Activated CD8-positive, alpha-beta memory T cell treated with anti-CD3 and anti-CD28 coated beads for 4 hours (primary cell): Measurements from ENCODE around the gene CERS2.
A peak's percentile ranks its signal among the peaks of the same experiment; 100 is the strongest.
"Not testable (repeated sequence)": the region's sequence is repeated elsewhere in the genome, so short reads cannot be mapped to it uniquely, and the experiment has no call there.

Source experiments
- DNase-seq, 2 donors: peaks; one replicate each; pipeline ENCODE4 v3.0.0-alpha.2; 2020; ENCODE audit warnings: low read depth in 2 of 2

CERS2 gene

GRCh38 chr1:150970808-150971582 is 3.6 kb downstream of the CERS2 start:
- DNase-seq = no peak

- no peak for DNase-seq
Observed at GRCh38 chr1:150969626-150970025, 5.0 kb downstream of the CERS2 start.

- no peak for DNase-seq
Observed at GRCh38 chr1:150968491-150968890, 6.1 kb downstream of the CERS2 start.

- DNase-seq = no peak
Observed at GRCh38 chr1:150967936-150968335, 6.7 kb downstream of the CERS2 start.

- DNase-seq = no peak
Observed at GRCh38 chr1:150966011-150966410, 8.6 kb downstream of the CERS2 start.

GRCh38 chr1:150965605-150966004 is 9.0 kb downstream of the CERS2 start:
- DNase-seq = no peak

GRCh38 chr1:150964164-150964489 is 10.5 kb downstream of the CERS2 start:
- no peak for DNase-seq

GRCh38 chr1:150963321-150964163 is 11.1 kb downstream of the CERS2 start:
- DNase-seq = no peak

GRCh38 chr1:150961756-150962155 is 12.9 kb downstream of the CERS2 start:
- DNase-seq = no peak

GRCh38 chr1:150960646-150961045 is 14.0 kb downstream of the CERS2 start:
- no peak for DNase-seq

- no peak for DNase-seq
Observed at GRCh38 chr1:150957666-150958065, 17.0 kb downstream of the CERS2 start.

GRCh38 chr1:150955280-150955679 is 19.4 kb downstream of the CERS2 start:
- DNase-seq = no peak

GRCh38 chr1:150954708-150955107 is 19.9 kb downstream of the CERS2 start:
- no peak for DNase-seq

- DNase-seq = no peak
Observed at GRCh38 chr1:150944856-150945255, 29.8 kb downstream of the CERS2 start.

GRCh38 chr1:150931773-150932172 is 42.9 kb downstream of the CERS2 start:
- DNase-seq = no peak

- not testable (repeated sequence) for DNase-seq
Observed at GRCh38 chr1:150928775-150929174, 45.9 kb downstream of the CERS2 start.

GRCh38 chr1:150928286-150928685 is 46.3 kb downstream of the CERS2 start:
- DNase-seq = no peak

- DNase-seq = no peak
Observed at GRCh38 chr1:150927624-150928023, 47.0 kb downstream of the CERS2 start.

GRCh38 chr1:150926097-150926741 is 48.4 kb downstream of the CERS2 start, which contains the start of gene SETDB1:
SETDB1 (plus strand) TSS chr1:150926363; CDS start chr1:150927715, 1,352 bp downstream.
- DNase-seq = peak; percentile 88 to 91

- no peak for DNase-seq
Observed at GRCh38 chr1:150925080-150925479, 49.6 kb downstream of the CERS2 start.

- DNase-seq = peak; percentile 64 to 67
Observed at GRCh38 chr1:150922519-150922975, 52.1 kb downstream of the CERS2 start.

- DNase-seq = no peak
Observed at GRCh38 chr1:150917387-150917786, 57.2 kb downstream of the CERS2 start.
